K562 (cell line): ENCODE measurements around the gene ADGRD1. TPM values are rescaled to one million over a fixed set of nuclear protein-coding genes. Genes with fewer than 3 reads are reported as not detected.

Source experiments
- ATAC-seq: fragments of 200-7000 bp; cut with Tn5 transposase; 3 replicates; pipeline ENCODE4 v1.9.1; 2020; ENCODE audit warnings: moderate library complexity
- BruUV-seq: library from RNA; stranded (reverse); fragments of 400-500 nt; replicated peaks from 2 replicates; lab custom pipeline; 2021; lab: Mats Ljungman, UMichigan
- CTCF ChIA-PET: fragments of 300-600 bp; formaldehyde crosslinking; extraction: SDS; loops from one replicate; lab custom pipeline; 2021; ENCODE audit warnings: low intra/inter-chr PET ratio; lab: Yijun Ruan, JAX
- POLR2A ChIA-PET: fragments of 300-600, 350-650 bp; sonication (Branson Sonifier 250); formaldehyde crosslinking; extraction: SDS; loops from one replicate; lab custom pipeline; 2021; ENCODE audit warnings: antibody characterized with exemption, inconsistent platforms; lab: Yijun Ruan, JAX
- DNase-seq, 4 experiments: peaks; one replicate each; pipeline versions ENCODE4 v3.0.0 to v3.0.0-alpha.2; 2011 to 2018; ENCODE audit warnings: low spot score in 3 of 4, mixed read lengths in 3 of 4; ENCODE audit errors: extremely low read depth in 1 of 4
- FAIRE-seq: peaks from 2 replicates; lab custom pipeline; 2011; peaks lifted over from hg19 to GRCh38; lab: Jason Lieb, UNC
- H2AFZ ChIP-seq: 2 replicates; pipeline ENCODE4 v1.6.0; 2011; ENCODE audit warnings: low read depth, low read length, control low read depth, inconsistent platforms
- H3K27ac ChIP-seq: fragments of 200-600 bp; 3 replicates; pipeline ENCODE4 v1.8.0; 2011; ENCODE audit warnings: low read depth, mild to moderate bottlenecking, control low read depth, inconsistent platforms, low read length, moderate library complexity, mixed read lengths; ENCODE audit errors: extremely low read depth
- H3K27me3 ChIP-seq, 2 experiments: fragments of 300-600 bp in 1 of 2; 2 replicates in 1 of 2; 3 replicates in 1 of 2; pipeline versions ENCODE4 v1.6.0 to v1.8.0; 2011; ENCODE audit warnings: inconsistent platforms in 2 of 2, low read length in 2 of 2, mild to moderate bottlenecking in 1 of 2, mixed read lengths in 1 of 2, moderate library complexity in 1 of 2; ENCODE audit not compliant: control insufficient read depth in 2 of 2, insufficient read depth in 2 of 2
- H3K36me3 ChIP-seq: fragments of 300-600 bp; 3 replicates; pipeline ENCODE4 v1.8.0; 2011; ENCODE audit warnings: mild to moderate bottlenecking, low read length, inconsistent platforms; ENCODE audit not compliant: control insufficient read depth, insufficient read depth
- H3K4me1 ChIP-seq, 2 experiments: fragments of 200-600 bp in 1 of 2; replicated peaks in 1 of 2; 2 replicates in 1 of 2; 3 replicates in 1 of 2; pipeline versions ENCODE4 v1.5.1 to v1.8.0; 2011; ENCODE audit warnings: inconsistent platforms in 2 of 2, low read length in 2 of 2, mild to moderate bottlenecking in 1 of 2, mixed read lengths in 1 of 2, moderate library complexity in 1 of 2; ENCODE audit not compliant: control insufficient read depth in 2 of 2, insufficient read depth in 2 of 2
- H3K4me2 ChIP-seq: 2 replicates; pipeline ENCODE4 v1.6.1; 2011; ENCODE audit warnings: low read length, control low read depth, inconsistent platforms, mixed read lengths; ENCODE audit not compliant: insufficient read depth
- H3K4me3 ChIP-seq: fragments of 200-600 bp; sonication (generic), shearing (Covaris generic); 2 replicates; pipeline ENCODE4 v1.5.1; 2016; ENCODE audit warnings: control low read depth, inconsistent platforms
- H3K79me2 ChIP-seq: fragments of 200-600 bp; 3 replicates; pipeline ENCODE4 v1.8.0; 2011; ENCODE audit warnings: low read length, inconsistent platforms; ENCODE audit not compliant: control insufficient read depth, insufficient read depth
- H3K9ac ChIP-seq, 2 experiments: 2 replicates each; pipeline versions ENCODE4 v1.6.0 to v1.6.1; 2011; ENCODE audit warnings: low read depth in 2 of 2, low read length in 2 of 2, control low read depth in 1 of 2, inconsistent platforms in 1 of 2, mild to moderate bottlenecking in 1 of 2, mixed read lengths in 1 of 2; ENCODE audit not compliant: insufficient read depth in 1 of 2
- H3K9me1 ChIP-seq: one replicate; pipeline ENCODE4 v1.6.0; 2011; ENCODE audit warnings: inconsistent platforms, mild to moderate bottlenecking, low read length, moderate library complexity; ENCODE audit not compliant: control insufficient read depth, insufficient read depth
- H3K9me3 ChIP-seq: replicated peaks from 2 replicates; pipeline ENCODE4 v1.5.1; 2011; ENCODE audit warnings: low read depth, low read length, inconsistent platforms; ENCODE audit not compliant: control insufficient read depth, insufficient read depth
- H4K20me1 ChIP-seq: replicated peaks from 2 replicates; pipeline ENCODE4 v1.6.1; 2011; ENCODE audit warnings: low read length, inconsistent platforms, mixed read lengths; ENCODE audit not compliant: control insufficient read depth, insufficient read depth
- DNMT1 ChIP-seq: fragments of 450-650 bp; IDR thresholded peaks from 2 replicates; pipeline ENCODE4 v1.6.1; 2016; ENCODE audit warnings: antibody characterized with exemption, mild to moderate bottlenecking
- ZNF512 ChIP-seq: IDR thresholded peaks from 2 replicates; pipeline ENCODE4 v1.6.1; 2016; ENCODE audit warnings: missing genetic modification characterization, missing compliant biosample characterization
- WGBS: fragments of 100-300 bp; shearing (Covaris generic); methylation state at CpG from one replicate; pipeline ENCODE4 v1.1.6; 2016; ENCODE audit warnings: low coverage, mixed read lengths; ENCODE audit not compliant: insufficient coverage; ENCODE audit errors: missing lambda C conversion rate; 5-methylcytosine and 5-hydroxymethylcytosine counted together
- in situ Hi-C: fragments of 300-500 bp; cut with MboI; formaldehyde crosslinking; loops from 4 replicates; pipeline ENCODE4 v1.15.0; 2018; ENCODE audit warnings: inconsistent platforms, mixed read lengths
- intact Hi-C: fragments of 100-400 bp; cut with micrococcal nuclease; formaldehyde crosslinking; loops from 2 replicates; pipeline ENCODE4 v1.14.2; 2022
- polyA plus RNA-seq, 8 experiments: library from polyadenylated mRNA; depleted of rRNA in 4 of 8; stranded (reverse) in 5 of 8; unstranded in 3 of 8; fragments of >200 nt; fragmentation: Nextera tagmentation in 2 of 8; fragmentation: Illumina TruSeq in 1 of 8; extraction: Ambion mirVana in 2 of 8; extraction: Trizol in 1 of 8; gene quantifications; 2 replicates each; pipeline versions ENCODE4 v1.2.1 to v1.2.3, GENCODE V29; 2011 to 2014; ENCODE audit warnings: inconsistent platforms in 1 of 8, missing spikeins in 1 of 8
- total RNA-seq, 7 experiments: library from RNA; depleted of rRNA in 6 of 7; stranded (reverse); fragments of >200 nt in 6 of 7; fragmentation: Illumina TruSeq in 2 of 7; extraction: Trizol in 2 of 7; gene quantifications; 2 replicates each; pipeline versions ENCODE4 v1.2.1 to v1.2.3, GENCODE V29; 2011 to 2021; ENCODE audit warnings: low replicate concordance in 1 of 7
- TF ChIP-seq, protein P1 (sequence below): fragments of 450-650 bp; formaldehyde crosslinking; conservative IDR thresholded peaks from 2 replicates; pipeline ENCODE4 v1.4.0; 2022; ENCODE audit warnings: mild to moderate bottlenecking, missing genetic modification characterization

Gene ADGRD1
- total and polyA plus RNA-seq, 9 of the 15 experiments (the other 6 are each of a cell fraction or from before 2014, with no cell fraction given), result 1.7 to 11.7 (median 3.3) TPM

DNA sequence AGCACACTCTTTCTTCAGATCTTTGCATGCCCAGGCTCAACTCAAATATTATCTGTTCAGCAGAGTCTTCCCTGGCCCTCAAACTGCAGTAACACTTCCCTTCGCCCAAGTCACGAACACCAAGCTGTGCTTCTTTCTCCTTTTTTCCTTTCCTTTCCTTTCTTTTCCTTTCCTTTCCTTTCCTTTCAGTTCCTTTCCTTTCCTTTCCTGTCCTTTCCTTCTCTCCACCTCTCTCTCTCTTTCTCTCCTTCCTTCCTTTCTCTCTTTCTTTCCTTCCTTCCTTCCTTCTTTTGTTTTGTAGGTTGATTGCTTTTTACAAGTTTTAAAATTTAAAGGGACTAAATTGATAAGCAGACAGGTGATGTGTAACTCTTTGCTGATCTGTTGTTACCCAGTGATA lies 19.0 kb upstream of the ADGRD1 start:
- no TSS peak for BruUV-seq
- DNase-seq, result no peak
- H3K79me2 ChIP-seq, result no peaks in the 10 kb centered on the region
- H3K4me3 ChIP-seq, result no peak overlapping the region
- no peak for FAIRE-seq
- in situ Hi-C loops (no loop called here), intact Hi-C loops (no loop called here)
- CTCF ChIA-PET, result no interaction called here
- H3K9me3 ChIP-seq, result no peaks in the 10 kb centered on the region
- peak; percentile 72 for TF ChIP-seq ZNF512 (tag)
- no peak for TF ChIP-seq DNMT1
- TF ChIP-seq, protein P1, sequence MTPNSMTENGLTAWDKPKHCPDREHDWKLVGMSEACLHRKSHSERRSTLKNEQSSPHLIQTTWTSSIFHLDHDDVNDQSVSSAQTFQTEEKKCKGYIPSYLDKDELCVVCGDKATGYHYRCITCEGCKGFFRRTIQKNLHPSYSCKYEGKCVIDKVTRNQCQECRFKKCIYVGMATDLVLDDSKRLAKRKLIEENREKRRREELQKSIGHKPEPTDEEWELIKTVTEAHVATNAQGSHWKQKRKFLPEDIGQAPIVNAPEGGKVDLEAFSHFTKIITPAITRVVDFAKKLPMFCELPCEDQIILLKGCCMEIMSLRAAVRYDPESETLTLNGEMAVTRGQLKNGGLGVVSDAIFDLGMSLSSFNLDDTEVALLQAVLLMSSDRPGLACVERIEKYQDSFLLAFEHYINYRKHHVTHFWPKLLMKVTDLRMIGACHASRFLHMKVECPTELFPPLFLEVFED (CRISPR knock-in tag), result 0 out of 2 replicates have a peak, but pooled peaks have one; percentile 9
- H3K4me1 ChIP-seq, result peaks cover 5 to 7% of the 10 kb centered on the region in 2 experiments; a peak in 1 of 5 replicates
- no peaks in the 10 kb centered on the region for H4K20me1 ChIP-seq
- H3K27ac ChIP-seq, result no peak overlapping the region
- H3K36me3 ChIP-seq, result no peaks in the 10 kb centered on the region
- H3K9ac ChIP-seq, result no peak overlapping the region
- ATAC-seq, result no peak
- H3K9me1 ChIP-seq, result no peaks in the 10 kb centered on the region
- 0% methylated on average over 2 of the region's 2 CpGs for WGBS
- no peak overlapping the region for H3K4me2 ChIP-seq
- H3K27me3 ChIP-seq, result peaks cover 32 to 40% of the 10 kb centered on the region in 2 experiments
- POLR2A ChIA-PET, result interaction anchor here (1.3 kb wide), 1 partner anchor 12 kb away, joined by 3 read pairs; no protein-coding TSS in a partner anchor
- no peak overlapping the region for H2AFZ ChIP-seq
